NCI-H69 (cell line): ENCODE data around the gene LYPD6B.

Experiments used
- DNase-seq: peaks from one replicate; lab custom pipeline; 2025; lab: John Stamatoyannopoulos, UW

The LYPD6B gene

DNA sequence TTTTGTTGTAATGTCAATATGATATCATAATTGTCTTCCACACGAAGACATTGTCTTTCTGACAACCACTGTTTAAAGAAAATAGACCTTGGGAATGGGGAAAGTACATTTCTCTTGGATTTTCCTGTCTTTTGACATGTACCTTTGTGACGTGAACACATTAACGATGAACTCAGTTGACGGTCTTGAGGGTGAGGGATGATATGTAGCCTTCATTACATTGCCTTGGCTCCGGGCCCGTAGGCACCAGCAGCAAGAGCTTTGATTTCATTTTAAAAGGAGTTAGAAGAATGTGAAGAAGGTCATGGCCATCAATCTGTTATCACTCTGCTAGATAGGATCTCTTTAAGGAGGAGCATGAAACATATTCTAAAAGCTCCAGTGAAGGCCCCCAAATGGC lies 80.9 kb downstream of the LYPD6B start:
- no peak for DNase-seq

GRCh38 chr2:149122516-149122915 lies 84.0 kb downstream of the LYPD6B start:
- no peak for DNase-seq

GRCh38 chr2:149125031-149125725 lies 86.7 kb downstream of the LYPD6B start:
- peak; percentile 76 for DNase-seq

DNA sequence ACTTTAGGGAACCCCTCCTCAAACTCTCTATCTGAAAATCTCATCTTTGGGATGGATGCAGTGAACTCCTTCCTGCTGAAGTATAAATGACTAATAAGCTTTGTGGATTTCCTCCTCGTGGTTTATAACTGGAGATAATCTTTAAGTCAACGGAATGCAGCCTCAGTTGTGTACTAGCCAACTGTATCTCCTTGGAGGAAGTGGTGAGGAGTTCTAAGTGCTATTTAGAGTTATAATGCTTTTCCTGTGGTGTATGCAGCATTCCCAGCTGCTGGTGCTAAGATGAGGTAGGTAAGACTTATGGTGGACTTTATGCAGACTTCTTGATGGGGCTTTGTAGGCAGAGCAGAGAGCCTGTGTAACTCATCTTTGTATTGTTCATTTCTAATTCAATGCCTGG lies 90.9 kb downstream of the LYPD6B start:
- no peak for DNase-seq

DNA sequence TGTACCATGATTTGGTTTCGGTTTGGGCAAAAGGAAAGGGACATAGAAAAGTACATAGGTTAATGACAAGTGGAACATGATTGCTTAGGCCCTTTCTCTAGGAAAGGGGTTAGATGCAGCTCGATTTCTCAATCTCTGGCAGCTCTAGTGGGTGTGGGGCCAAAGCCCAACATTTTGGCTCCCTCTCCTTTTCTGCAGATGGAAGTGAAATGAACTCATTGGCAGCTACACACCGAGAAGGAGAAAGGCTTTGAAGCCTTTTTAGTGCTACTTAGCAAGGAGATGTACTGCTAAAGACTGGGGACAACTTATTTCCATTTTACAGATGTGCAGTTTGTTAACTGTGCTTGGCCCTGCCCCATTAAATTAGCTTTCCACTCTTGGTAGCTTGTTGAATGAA lies 93.8 kb downstream of the LYPD6B start:
- no peak for DNase-seq

GRCh38 chr2:149132901-149133300 lies 94.4 kb downstream of the LYPD6B start:
- DNase-seq, result no peak

- no peak for DNase-seq
Observed at GRCh38 chr2:149134335-149134923, 95.9 kb downstream of the LYPD6B start.

GRCh38 chr2:149136111-149136510 lies 97.6 kb downstream of the LYPD6B start:
- DNase-seq, result no peak

- peak; percentile 2 for DNase-seq
Observed at GRCh38 chr2:149141046-149141445, 102.5 kb downstream of the LYPD6B start.

DNA sequence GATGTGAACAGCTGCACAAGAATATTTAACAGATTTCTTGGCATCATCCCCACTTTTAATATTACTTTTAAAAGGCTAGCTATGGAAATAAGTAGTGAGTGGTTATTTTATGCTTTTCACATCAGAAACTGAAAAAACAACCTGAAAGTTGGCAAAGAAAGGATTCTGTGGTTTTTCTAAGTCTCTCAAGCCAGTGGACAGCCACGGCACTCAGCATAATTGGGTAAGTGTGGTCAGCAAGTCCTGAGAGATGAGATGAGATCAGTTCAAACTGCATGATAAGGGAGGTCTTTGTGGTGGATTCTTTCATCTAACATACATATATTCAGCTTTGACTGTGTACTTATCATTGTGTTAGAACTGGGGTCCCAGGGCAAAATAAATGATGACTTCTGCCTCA lies 105.2 kb downstream of the LYPD6B start:
- DNase-seq, result no peak

GRCh38 chr2:149145314-149146295 lies 107.1 kb downstream of the LYPD6B start:
- no peak for DNase-seq

DNA sequence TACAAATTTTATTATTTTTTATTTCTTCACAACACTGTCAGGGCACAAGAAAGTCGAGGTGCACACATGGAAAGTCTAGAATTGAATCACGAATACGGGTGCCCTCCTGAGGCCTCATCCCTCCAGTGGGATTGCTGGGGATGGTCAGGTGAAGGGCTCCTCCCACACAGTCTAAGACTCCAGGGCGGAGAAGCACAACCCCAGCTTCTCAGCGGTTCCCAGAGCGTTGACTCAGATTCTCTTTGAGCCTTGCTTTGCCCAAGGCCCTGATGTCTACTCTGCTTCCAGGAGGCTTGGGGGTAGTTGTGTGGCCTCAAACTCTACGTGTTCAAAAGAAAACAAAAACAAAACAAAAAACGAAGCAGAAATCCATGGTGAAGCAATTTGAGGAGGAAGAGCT lies 108.4 kb downstream of the LYPD6B start:
- DNase-seq, result no peak

DNA sequence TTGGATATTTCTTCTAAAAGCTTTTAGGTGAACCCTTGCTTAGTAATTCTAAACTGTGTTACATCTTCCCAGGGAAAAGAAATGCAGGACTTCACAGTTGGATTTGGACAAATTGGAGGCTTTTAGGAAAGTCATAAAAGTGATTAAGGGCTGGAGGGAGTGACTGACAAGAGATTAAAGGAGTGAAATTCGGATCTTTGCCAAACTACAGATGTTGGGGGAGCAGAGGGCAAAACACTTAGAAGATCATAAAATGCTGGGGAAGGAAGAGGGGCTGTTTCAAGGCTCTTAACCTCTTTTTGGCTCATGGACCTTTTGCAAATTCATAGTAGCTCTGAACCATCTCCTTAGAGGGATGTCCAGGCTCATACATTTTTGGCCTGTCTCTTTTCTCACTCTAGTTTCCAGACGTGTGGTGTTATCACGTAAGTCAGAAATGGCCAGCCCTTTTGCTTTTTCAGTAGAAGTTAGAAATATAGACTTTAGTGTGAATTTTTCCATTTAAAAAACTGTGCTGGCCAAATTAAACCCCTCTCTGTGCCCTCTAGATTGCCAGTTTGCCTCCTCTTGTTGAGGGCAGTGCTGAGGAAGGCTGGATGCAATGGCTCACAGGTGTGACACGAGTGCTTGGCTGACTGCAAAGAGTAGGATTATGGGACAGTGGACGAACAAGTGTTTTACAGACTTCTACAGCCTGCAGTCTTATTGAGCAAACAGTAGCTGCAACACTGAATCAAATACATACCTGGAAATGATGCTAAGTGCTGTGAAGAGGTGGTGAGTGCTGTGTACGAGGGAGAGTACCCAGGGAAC lies 109.9 kb downstream of the LYPD6B start:
- peak; percentile 61 for DNase-seq

- no peak for DNase-seq
Observed at GRCh38 chr2:149149007-149149297, 110.5 kb downstream of the LYPD6B start.

DNA sequence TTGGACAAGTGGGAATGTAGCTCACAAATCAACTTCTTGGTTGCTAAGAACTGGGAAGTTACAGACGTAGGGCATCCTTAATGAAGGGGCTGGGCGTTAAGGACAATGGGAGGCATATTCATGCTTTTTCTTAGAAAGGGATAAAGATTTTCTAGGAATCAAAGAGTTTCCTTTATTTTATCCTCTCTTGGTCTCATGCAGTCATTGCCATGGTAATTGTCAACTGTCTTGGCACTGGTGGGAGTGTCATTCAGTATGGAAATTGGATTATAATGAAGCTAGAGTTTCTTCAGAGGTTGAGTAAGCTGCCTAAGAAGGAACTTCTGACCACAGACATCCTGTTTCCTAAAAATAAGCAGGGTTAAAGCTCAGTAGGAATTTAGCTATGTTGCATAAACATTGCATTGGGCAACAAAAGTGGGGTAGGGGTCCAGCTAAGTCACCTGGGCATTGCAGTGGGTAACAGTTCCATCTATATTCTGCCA lies 114.0 kb downstream of the LYPD6B start:
- no peak for DNase-seq

- no peak for DNase-seq
Observed at GRCh38 chr2:149155196-149155969, 116.9 kb downstream of the LYPD6B start.

GRCh38 chr2:149155988-149156387 lies 117.5 kb downstream of the LYPD6B start:
- no peak for DNase-seq

DNA sequence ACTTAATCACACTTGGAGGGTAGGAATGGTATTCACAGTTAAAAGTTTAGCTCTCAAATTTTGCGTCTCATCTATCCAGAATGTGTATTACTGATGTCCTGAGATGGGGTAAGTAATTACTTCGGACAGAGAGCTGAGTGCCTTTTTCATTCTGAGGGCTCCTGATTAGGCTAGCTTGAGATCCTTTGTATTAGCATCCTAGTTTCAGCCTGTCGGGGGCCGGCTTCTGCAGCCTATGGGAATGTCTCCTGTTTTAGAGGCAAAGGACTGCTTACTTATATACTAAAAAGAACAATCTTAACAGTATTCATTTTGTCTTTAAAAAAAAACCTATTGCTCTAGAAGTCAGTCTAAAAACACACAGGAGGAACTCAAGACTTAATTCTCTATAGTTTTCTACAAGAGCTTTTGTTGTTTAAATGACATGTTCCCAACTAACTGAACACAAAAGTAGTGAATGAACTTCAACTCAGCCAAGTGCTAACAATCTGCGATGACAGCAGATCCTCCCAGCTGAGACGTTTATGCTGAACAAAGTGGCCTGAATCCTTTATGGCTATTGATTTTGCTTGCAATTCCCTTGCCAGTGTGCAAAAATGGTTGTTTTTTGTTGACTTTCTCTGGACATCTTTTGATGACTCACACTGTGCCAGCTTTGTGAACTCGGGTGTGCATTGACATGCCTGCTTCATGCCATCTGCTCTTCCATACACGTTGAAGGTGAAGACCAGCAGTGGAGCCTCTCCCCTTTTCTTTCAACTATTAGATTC lies 118.7 kb downstream of the LYPD6B start:
- peak; percentile 32 for DNase-seq

DNA sequence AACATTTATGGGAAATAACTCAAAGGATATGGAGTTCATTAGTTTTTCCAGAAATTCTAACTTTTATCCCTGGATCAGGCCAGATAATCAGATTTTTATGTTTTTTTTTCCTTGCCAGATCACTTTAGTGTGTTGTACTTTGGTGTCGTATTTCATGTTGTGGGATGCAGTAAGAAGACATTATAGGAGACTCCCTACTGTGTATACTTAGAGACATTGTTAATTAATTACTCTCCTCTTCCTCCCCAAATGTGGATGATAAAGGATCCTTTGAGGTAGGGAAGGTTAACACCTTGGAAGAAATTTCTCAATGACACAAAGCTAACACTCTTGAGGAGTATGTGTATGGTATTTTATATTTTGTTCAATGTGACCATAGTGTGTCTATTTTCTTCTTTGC lies 120.5 kb downstream of the LYPD6B start:
- DNase-seq, result peak; percentile 9

DNA sequence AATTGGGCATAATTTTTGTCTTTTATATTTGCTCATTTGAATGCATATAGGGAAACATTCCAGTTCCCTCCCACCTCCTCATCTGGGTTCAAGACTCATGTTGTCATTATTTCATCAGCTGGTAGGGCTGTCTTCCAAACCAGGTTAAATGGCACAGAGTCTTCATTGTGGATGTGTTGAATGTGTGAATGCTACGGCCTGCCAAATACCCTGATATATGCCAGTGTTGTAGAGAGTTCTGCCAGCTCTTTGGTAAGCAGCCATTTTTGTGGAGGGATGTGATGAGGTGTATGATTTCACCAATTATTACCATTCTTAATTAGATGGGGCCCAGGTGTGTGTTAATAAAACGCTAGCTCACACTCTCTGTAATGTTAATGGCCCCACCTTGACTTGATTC lies 121.7 kb downstream of the LYPD6B start:
- peak; percentile 22 for DNase-seq
